Measurements from ENCODE around the gene FAM83B.

Gene FAM83B

GRCh38 chr6:54874349-54875048 is 27.9 kb downstream of the FAM83B start:
- no peaks in the 10 kb centered on the region for H3K36me3 ChIP-seq (ENCODE audit: control insufficient read depth, insufficient read depth, low read length)
- no peaks in the 10 kb centered on the region for H3K27me3 ChIP-seq (replicated peaks; ENCODE audit: control insufficient read depth, insufficient read depth, low read length)
- DNase-seq (ENCODE audit: extremely low read depth, insufficient read length), result no peak
- TF ChIP-seq CTCF (IDR thresholded peaks at IDR 0.05; ENCODE audit: insufficient read depth, low read length, poor library complexity, severe bottlenecking), result no peak
- H3K4me3 ChIP-seq (replicated peaks; ENCODE audit: low read depth, low read length), result no peak overlapping the region

GRCh38 chr6:54875539-54875938 is 29.0 kb downstream of the FAM83B start:
- DNase-seq (ENCODE audit: extremely low read depth, insufficient read length), result no peak
- H3K27me3 ChIP-seq (replicated peaks; ENCODE audit: control insufficient read depth, insufficient read depth, low read length), result no peaks in the 10 kb centered on the region
- H3K4me3 ChIP-seq (replicated peaks; ENCODE audit: low read depth, low read length), result no peak overlapping the region
- no peaks in the 10 kb centered on the region for H3K36me3 ChIP-seq (ENCODE audit: control insufficient read depth, insufficient read depth, low read length)
- no peak for TF ChIP-seq CTCF (IDR thresholded peaks at IDR 0.05; ENCODE audit: insufficient read depth, low read length, poor library complexity, severe bottlenecking)

GRCh38 chr6:54876365-54876764 is 29.8 kb downstream of the FAM83B start:
- TF ChIP-seq CTCF (IDR thresholded peaks at IDR 0.05; ENCODE audit: insufficient read depth, low read length, poor library complexity, severe bottlenecking), result no peak
- H3K27me3 ChIP-seq (replicated peaks; ENCODE audit: control insufficient read depth, insufficient read depth, low read length), result no peaks in the 10 kb centered on the region
- H3K36me3 ChIP-seq (ENCODE audit: control insufficient read depth, insufficient read depth, low read length), result no peaks in the 10 kb centered on the region
- no peak for DNase-seq (ENCODE audit: extremely low read depth, insufficient read length)
- no peak overlapping the region for H3K4me3 ChIP-seq (replicated peaks; ENCODE audit: low read depth, low read length)

- Histone ChIP-seq H3K36me3 (ENCODE audit: control insufficient read depth, insufficient read depth, low read length) (no peaks in the 10 kb centered on the region), H3K4me3 (replicated peaks; ENCODE audit: low read depth, low read length) (no peak overlapping the region), H3K27me3 (replicated peaks; ENCODE audit: control insufficient read depth, insufficient read depth, low read length) (no peaks in the 10 kb centered on the region)
- no peak for DNase-seq (ENCODE audit: extremely low read depth, insufficient read length)
- no peak for TF ChIP-seq CTCF (IDR thresholded peaks at IDR 0.05; ENCODE audit: insufficient read depth, low read length, poor library complexity, severe bottlenecking)
Observed at GRCh38 chr6:54876871-54877270, 30.3 kb downstream of the FAM83B start.

GRCh38 chr6:54877713-54878317 is 31.2 kb downstream of the FAM83B start:
- Histone ChIP-seq H3K4me3 (replicated peaks; ENCODE audit: low read depth, low read length) (no peak overlapping the region), H3K36me3 (ENCODE audit: control insufficient read depth, insufficient read depth, low read length) (no peaks in the 10 kb centered on the region), H3K27me3 (replicated peaks; ENCODE audit: control insufficient read depth, insufficient read depth, low read length) (no peaks in the 10 kb centered on the region)
- no peak for TF ChIP-seq CTCF (IDR thresholded peaks at IDR 0.05; ENCODE audit: insufficient read depth, low read length, poor library complexity, severe bottlenecking)
- DNase-seq (ENCODE audit: extremely low read depth, insufficient read length), result peak; percentile 26
